ENCODE data around the gene TMC1.

DNA sequence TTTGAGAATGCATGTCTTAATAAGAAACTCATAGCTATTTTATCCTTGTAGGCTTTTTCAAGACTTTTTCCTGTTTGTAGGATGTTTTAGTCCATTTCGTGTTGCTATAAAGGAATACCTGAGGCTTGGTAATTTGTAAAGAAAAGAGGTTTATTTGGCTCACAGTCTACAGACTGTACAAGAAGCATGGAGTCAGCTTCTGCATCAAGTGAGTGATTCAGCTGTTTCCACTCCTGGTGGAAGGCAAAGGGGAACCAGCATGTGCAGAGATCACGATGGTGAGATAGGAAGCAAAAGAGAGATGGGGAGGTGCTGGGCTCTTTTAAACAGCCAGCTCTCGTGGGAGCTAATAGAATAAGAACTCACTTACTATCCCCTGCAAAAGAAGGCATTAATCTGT is 254.2 kb downstream of the TMC1 start:
- TF ChIP-seq, protein P1, sequence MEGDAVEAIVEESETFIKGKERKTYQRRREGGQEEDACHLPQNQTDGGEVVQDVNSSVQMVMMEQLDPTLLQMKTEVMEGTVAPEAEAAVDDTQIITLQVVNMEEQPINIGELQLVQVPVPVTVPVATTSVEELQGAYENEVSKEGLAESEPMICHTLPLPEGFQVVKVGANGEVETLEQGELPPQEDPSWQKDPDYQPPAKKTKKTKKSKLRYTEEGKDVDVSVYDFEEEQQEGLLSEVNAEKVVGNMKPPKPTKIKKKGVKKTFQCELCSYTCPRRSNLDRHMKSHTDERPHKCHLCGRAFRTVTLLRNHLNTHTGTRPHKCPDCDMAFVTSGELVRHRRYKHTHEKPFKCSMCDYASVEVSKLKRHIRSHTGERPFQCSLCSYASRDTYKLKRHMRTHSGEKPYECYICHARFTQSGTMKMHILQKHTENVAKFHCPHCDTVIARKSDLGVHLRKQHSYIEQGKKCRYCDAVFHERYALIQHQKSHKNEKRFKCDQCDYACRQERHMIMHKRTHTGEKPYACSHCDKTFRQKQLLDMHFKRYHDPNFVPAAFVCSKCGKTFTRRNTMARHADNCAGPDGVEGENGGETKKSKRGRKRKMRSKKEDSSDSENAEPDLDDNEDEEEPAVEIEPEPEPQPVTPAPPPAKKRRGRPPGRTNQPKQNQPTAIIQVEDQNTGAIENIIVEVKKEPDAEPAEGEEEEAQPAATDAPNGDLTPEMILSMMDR (IDR thresholded peaks at IDR 0.05) = no peak
- no peak for TF ChIP-seq POLR2A (IDR thresholded peaks at IDR 0.05)
- no peak for TF ChIP-seq EP300 (IDR thresholded peaks at IDR 0.05)

Data from suprapubic skin (tissue), 3 donors.